ENCODE results near the gene VWA8. TPM values are rescaled to one million over a fixed set of nuclear protein-coding genes. Genes with fewer than 3 reads are reported as not detected.
"Not testable (repeated sequence)": the region's sequence is repeated elsewhere in the genome, so short reads cannot be mapped to it uniquely, and the experiment has no call there.

The VWA8 gene
- total and polyA plus RNA-seq, 12 donors, result 7.5 to 71.6 (median 54.3) TPM

GRCh38 chr13:41622432-41623429 lies 338.2 kb downstream of the VWA8 start:
- Histone ChIP-seq H3K36me3 (no peaks in the 10 kb centered on the region), H3K4me1 (peaks cover 0 to 30% (median 24%) of the 10 kb centered on the region in 9 donors), H3K27me3 (no peaks in the 10 kb centered on the region), H3K9me3 (peaks cover 0 to 14% (median 0%) of the 10 kb centered on the region in 11 donors), H3K27ac (peak overlapping the region in 9 of 10 donors; percentile 3 to 81 (median 66)), H3K4me3 (no peak overlapping the region)
- ATAC-seq (peak; percentile 47 to 91 (median 74)), DNase-seq (no peak)
- intact Hi-C loops (cut with DNase I), result no loop called here
- 52 to 54% methylated on average over 6 of the region's 6 CpGs for WGBS, 2 donors
- no peak for TF ChIP-seq CTCF (IDR thresholded peaks at IDR 0.05)

GRCh38 chr13:41621716-41622431 lies 339.0 kb downstream of the VWA8 start:
- intact Hi-C loops (cut with DNase I), result no loop called here
- WGBS, 2 donors, result 45 to 51% methylated on average over 5 of the region's 5 CpGs

GRCh38 chr13:41617633-41618032 lies 343.3 kb downstream of the VWA8 start:
- H3K9me3 ChIP-seq, ATAC-seq, H3K27me3 ChIP-seq, H3K27ac ChIP-seq, H3K36me3 ChIP-seq, DNase-seq, H3K4me3 ChIP-seq: not testable (repeated sequence)
- peaks cover 10 to 48% (median 45%) of the 10 kb centered on the region in 9 donors for H3K4me1 ChIP-seq
- intact Hi-C loops (cut with DNase I), result loop anchor here in 1 of 10 donors (10.0 kb wide), 2 partner anchors 123 to 153 kb away; no protein-coding TSS in a partner anchor
- WGBS, 2 donors, result 98 to 99% methylated on average over 5 of the region's 5 CpGs

More at GRCh38 chr13:41621716-41622431, 339.0 kb downstream of the VWA8 start:
- TF ChIP-seq CTCF (IDR thresholded peaks at IDR 0.05), result no peak
- no peak for DNase-seq
- Histone ChIP-seq H3K4me1 (peaks cover 0 to 30% (median 24%) of the 10 kb centered on the region in 9 donors), H3K27me3 (no peaks in the 10 kb centered on the region), H3K4me3 (no peak overlapping the region), H3K27ac (peak overlapping the region; percentile 3 to 81 (median 66)), H3K36me3 (no peaks in the 10 kb centered on the region), H3K9me3 (peaks cover 0 to 14% (median 0%) of the 10 kb centered on the region in 11 donors)
- peak; percentile 61 to 97 (median 95) for ATAC-seq

GRCh38 chr13:41616151-41616550 lies 344.8 kb downstream of the VWA8 start:
- intact Hi-C loops (cut with DNase I), result loop anchor here in 1 of 10 donors (10.0 kb wide), 2 partner anchors 121 to 151 kb away; no protein-coding TSS in a partner anchor
- TF ChIP-seq CTCF (IDR thresholded peaks at IDR 0.05), result no peak
- H3K4me1 ChIP-seq, result peaks cover 10 to 48% (median 38%) of the 10 kb centered on the region in 9 donors
- ATAC-seq (no peak), DNase-seq (no peak)
- peaks cover 0 to 8% (median 0%) of the 10 kb centered on the region in 11 donors for H3K9me3 ChIP-seq
- H3K4me3 ChIP-seq, result no peak overlapping the region
- peaks cover 0 to 9% (median 0%) of the 10 kb centered on the region in 9 donors for H3K36me3 ChIP-seq
- peak overlapping the region in 2 of 10 donors; percentile 41 to 87 for H3K27ac ChIP-seq
- WGBS, 2 donors, result 77 to 79% methylated on average over 3 of the region's 3 CpGs
- H3K27me3 ChIP-seq, result no peaks in the 10 kb centered on the region

Data from heart right ventricle (tissue), 16 donors.